Measurements from ENCODE around the gene UBN1.

DNA sequence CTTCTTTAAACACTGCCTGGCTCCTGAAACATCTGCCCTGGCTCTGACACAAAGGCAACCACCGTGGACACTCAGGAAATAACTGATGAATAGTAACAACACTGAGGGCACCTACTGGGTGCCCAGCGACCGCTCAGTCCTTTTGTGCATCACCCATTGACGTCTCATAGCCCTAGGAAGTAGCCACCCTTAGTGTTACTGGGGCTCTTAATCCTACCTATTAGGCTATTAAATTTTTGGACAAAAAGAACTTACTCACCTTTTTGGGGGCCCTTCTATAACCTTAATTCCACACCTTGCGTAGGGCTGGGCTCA is 78.0 kb downstream of the UBN1 start:
- TF ChIP-seq, protein P1, sequence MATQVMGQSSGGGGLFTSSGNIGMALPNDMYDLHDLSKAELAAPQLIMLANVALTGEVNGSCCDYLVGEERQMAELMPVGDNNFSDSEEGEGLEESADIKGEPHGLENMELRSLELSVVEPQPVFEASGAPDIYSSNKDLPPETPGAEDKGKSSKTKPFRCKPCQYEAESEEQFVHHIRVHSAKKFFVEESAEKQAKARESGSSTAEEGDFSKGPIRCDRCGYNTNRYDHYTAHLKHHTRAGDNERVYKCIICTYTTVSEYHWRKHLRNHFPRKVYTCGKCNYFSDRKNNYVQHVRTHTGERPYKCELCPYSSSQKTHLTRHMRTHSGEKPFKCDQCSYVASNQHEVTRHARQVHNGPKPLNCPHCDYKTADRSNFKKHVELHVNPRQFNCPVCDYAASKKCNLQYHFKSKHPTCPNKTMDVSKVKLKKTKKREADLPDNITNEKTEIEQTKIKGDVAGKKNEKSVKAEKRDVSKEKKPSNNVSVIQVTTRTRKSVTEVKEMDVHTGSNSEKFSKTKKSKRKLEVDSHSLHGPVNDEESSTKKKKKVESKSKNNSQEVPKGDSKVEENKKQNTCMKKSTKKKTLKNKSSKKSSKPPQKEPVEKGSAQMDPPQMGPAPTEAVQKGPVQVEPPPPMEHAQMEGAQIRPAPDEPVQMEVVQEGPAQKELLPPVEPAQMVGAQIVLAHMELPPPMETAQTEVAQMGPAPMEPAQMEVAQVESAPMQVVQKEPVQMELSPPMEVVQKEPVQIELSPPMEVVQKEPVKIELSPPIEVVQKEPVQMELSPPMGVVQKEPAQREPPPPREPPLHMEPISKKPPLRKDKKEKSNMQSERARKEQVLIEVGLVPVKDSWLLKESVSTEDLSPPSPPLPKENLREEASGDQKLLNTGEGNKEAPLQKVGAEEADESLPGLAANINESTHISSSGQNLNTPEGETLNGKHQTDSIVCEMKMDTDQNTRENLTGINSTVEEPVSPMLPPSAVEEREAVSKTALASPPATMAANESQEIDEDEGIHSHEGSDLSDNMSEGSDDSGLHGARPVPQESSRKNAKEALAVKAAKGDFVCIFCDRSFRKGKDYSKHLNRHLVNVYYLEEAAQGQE (IDR thresholded peaks at IDR 0.05; ENCODE audit: borderline replicate concordance in 1 of 2, low read depth in 1 of 2, low read length in 2 of 2) = no peak
- no peak for TF ChIP-seq ZNF101 (CRISPR knock-in tag; IDR thresholded peaks at IDR 0.05; ENCODE audit: borderline replicate concordance, low read depth)

Measured in HepG2 (cell line).